Coronary artery (tissue), 2 donors: ENCODE data around the gene ALDH2.
A peak's percentile ranks its signal among the peaks of the same experiment; 100 is the strongest.

Experiments used
- DNase-seq: peaks from one replicate; pipeline ENCODE4 v3.0.0-alpha.2; 2017; ENCODE audit warnings: low spot score
- H3K27ac ChIP-seq, 2 donors: fragments of 200-600 bp; sonication (generic); one replicate each; pipeline ENCODE4 v1.5.1; 2016 to 2019
- H3K4me3 ChIP-seq: fragments of 200-600 bp; sonication (generic); 2 replicates; pipeline ENCODE4 v1.5.1; 2016; ENCODE audit warnings: mild to moderate bottlenecking, moderate library complexity
- CTCF ChIP-seq: fragments of 200-600 bp; sonication (generic); IDR thresholded peaks from one replicate; pipeline ENCODE4 v1.5.1; 2019; ENCODE audit warnings: antibody characterized with exemption

ALDH2 gene

DNA sequence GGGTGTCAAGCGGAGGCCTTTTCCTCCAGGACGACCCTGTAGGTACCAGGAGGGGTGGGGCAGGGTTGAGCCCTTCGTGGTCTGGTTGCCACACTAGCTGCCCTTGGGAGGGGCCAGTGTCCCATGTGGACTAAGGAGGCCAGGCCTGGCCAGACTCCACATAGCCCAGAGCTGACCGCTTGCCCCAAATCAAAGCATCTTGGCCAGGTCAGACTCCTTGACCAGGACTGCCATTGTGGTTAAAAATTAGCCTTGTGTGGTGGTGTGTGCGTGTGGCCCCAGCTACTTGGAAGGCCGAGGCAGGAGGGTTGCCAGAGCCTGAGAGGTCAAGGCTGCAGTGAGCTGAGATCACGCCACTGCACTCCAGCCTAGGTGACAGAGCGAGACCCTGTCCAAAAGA is 24.8 kb downstream of the ALDH2 start:
- TF ChIP-seq CTCF, result no peak
- Histone ChIP-seq H3K27ac (peak overlapping the region in 1 of 2 donors; percentile 68), H3K4me3 (no peak overlapping the region)
- DNase-seq, result no peak

DNA sequence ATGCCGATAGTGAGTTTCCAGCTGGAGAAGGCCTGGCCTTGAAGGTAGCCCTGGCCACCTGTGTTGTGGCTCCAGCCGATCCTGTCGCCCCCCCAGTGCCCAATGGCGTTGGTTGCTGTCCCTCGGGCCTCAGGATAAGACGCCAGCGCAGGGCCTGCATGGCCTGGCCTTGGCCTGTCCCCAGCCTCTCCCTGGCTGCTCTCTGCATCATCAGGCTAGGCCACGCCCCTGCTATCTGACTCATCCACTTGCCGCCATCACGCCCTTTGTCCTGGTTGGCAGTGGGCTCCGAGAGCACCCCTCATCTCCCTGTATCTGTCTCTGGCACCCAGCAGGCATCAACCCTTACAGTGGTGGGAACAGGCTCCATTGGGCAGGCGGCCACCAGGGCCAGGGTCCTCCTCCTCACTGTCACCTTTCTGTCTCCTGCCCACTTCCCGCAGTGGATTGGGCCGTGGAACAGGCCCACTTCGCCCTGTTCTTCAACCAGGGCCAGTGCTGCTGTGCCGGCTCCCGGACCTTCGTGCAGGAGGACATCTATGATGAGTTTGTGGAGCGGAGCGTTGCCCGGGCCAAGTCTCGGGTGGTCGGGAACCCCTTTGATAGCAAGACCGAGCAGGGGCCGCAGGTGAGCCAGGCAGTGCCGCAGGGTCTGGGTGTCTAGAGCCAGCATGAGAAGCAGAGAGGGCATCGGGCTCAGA is 25.6 kb downstream of the ALDH2 start:
- DNase-seq, result no peak
- H3K27ac ChIP-seq, result peak overlapping the region in 1 of 2 donors; percentile 68
- TF ChIP-seq CTCF, result no peak

GRCh38 chr12:111792856-111793235 is 26.1 kb downstream of the ALDH2 start:
- TF ChIP-seq CTCF, result no peak
- Histone ChIP-seq H3K4me3 (no peak overlapping the region), H3K27ac (peak overlapping the region in 1 of 2 donors; percentile 68)
- no peak for DNase-seq

More for the DNA sequence above, 25.6 kb downstream of the ALDH2 start:
- no peak overlapping the region for H3K4me3 ChIP-seq

- Histone ChIP-seq H3K27ac (no peak overlapping the region), H3K4me3 (no peak overlapping the region)
- no peak for DNase-seq
- no peak for TF ChIP-seq CTCF
Observed at GRCh38 chr12:111798182-111798581, 31.4 kb downstream of the ALDH2 start.

DNA sequence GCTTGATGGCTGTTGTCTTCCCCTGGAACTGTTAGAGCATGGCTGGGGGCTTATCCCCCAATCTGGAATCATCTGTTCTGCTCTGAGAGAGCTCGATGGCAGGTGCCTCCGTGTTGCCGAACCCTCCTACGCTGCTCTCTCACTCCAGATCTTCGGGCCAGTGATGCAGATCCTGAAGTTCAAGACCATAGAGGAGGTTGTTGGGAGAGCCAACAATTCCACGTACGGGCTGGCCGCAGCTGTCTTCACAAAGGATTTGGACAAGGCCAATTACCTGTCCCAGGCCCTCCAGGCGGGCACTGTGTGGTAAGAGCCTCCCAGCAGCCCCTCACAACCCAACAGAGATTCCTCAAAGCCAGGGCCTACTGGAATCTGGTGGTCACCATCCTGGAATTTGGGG is 33.0 kb downstream of the ALDH2 start:
- no peak for TF ChIP-seq CTCF
- DNase-seq, result no peak
- H3K27ac ChIP-seq, result no peak overlapping the region
- H3K4me3 ChIP-seq, result no peak overlapping the region

DNA sequence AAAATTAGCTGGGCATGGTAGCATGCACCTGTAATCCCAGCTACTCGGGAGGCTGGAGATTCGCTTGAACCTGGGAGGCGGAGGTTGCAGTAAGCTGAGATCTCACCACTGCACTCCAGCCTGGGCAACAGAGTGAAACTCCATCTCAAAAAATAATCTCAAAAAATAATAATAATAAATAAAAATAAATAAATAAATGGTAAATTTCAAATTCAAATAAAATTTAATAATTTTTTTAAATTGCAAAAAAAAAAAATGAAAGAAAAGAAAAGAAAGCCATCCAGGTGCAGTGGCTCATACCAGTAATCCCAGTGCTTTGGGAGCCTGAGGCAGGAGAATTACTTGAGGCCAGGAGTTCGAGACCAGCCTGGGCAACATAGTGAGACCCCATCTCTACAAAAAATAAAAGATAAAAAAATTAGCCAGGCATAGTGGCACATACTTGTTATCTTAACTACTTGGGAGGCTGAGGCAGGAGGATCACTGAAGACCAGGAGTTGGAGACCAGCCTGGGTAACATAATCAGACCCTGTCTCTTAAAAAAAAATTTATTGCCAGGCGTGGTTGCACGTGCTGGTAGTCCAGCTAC is 36.4 kb downstream of the ALDH2 start:
- no peak for TF ChIP-seq CTCF
- DNase-seq, result no peak
- H3K27ac ChIP-seq, result no peak overlapping the region
- H3K4me3 ChIP-seq, result no peak overlapping the region

DNA sequence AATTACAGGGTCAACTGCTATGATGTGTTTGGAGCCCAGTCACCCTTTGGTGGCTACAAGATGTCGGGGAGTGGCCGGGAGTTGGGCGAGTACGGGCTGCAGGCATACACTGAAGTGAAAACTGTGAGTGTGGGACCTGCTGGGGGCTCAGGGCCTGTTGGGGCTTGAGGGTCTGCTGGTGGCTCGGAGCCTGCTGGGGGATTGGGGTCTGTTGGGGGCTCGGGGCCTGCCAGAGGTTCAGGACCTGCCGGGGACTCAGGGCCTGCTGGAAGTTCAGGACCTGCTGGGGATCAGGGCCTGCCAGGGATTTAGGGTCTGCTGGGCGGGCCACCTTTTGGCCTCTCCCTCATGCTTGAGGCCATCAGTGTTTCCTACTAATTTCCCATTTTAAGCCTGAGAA is 37.1 kb downstream of the ALDH2 start:
- DNase-seq, result no peak
- H3K27ac ChIP-seq, result no peak overlapping the region
- H3K4me3 ChIP-seq, result no peak overlapping the region
- no peak for TF ChIP-seq CTCF
